ENCODE data around the gene PHLDB3.

Gene PHLDB3

GRCh38 chr19:43467276-43467675 is 37.3 kb downstream of the PHLDB3 start:
- H3K9me3 ChIP-seq (ENCODE audit: insufficient read depth, low read depth, low read length) = no peaks in the 10 kb centered on the region
- H3K9ac ChIP-seq (ENCODE audit: low read depth, low read length, poor library complexity, severe bottlenecking) = no peak overlapping the region
- no peaks in the 10 kb centered on the region for H4K20me1 ChIP-seq (ENCODE audit: insufficient read depth, low read length, poor library complexity, severe bottlenecking)
- H3F3A ChIP-seq (ENCODE audit: low read depth) = no peaks in the 10 kb centered on the region
- peaks cover 13% of the 10 kb centered on the region for H3K4me1 ChIP-seq (ENCODE audit: insufficient read depth, low read length, poor library complexity, severe bottlenecking)
- H3K4me3 ChIP-seq (ENCODE audit: low read length, poor library complexity, severe bottlenecking) = no peak overlapping the region
- H3K79me2 ChIP-seq (ENCODE audit: insufficient read depth, low read length) = no peaks in the 10 kb centered on the region
- H3K36me3 ChIP-seq (ENCODE audit: insufficient read depth, low read length) = no peaks in the 10 kb centered on the region
- TF ChIP-seq EZH2phosphoT487 (IDR thresholded peaks at IDR 0.05; ENCODE audit: borderline replicate concordance) = no peak
- TF ChIP-seq CTCF (conservative IDR thresholded peaks at IDR 0.05; ENCODE audit: low read length) = no peak
- H3K4me2 ChIP-seq (ENCODE audit: low read depth, low read length, poor library complexity, severe bottlenecking) = no peak overlapping the region
- H2AFZ ChIP-seq (ENCODE audit: low read length) = no peak overlapping the region
- no peaks in the 10 kb centered on the region for H3K27me3 ChIP-seq (ENCODE audit: insufficient read depth, low read length, poor library complexity, severe bottlenecking)
- no peaks in the 10 kb centered on the region for H3K9me2 ChIP-seq (replicated peaks; ENCODE audit: low read depth, low read length)

DNA sequence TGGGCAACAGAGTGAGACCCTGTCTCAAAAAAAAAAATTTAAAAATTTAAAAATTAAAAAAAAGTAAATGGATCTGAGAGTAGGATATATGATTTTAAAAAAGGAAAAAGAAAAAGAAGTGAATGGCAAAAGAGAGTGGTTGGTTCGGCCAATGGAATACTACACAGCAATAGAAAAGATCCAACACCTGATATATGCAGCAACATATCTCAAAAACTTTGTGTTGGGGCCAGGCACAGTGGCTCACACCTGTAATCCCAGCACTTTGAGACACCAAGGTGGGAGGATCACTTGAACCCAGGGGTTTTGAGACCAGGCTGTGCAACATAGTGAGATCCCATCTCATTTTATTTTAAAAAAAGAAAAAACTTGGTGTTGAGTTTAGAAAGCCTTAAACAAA is 37.8 kb downstream of the PHLDB3 start:
- Histone ChIP-seq H2AFZ (ENCODE audit: low read length) (no peak overlapping the region), H3K9me2 (replicated peaks; ENCODE audit: low read depth, low read length) (no peaks in the 10 kb centered on the region), H3K4me3 (ENCODE audit: low read length, poor library complexity, severe bottlenecking) (no peak overlapping the region), H3K36me3 (ENCODE audit: insufficient read depth, low read length) (no peaks in the 10 kb centered on the region), H3F3A (ENCODE audit: low read depth) (no peaks in the 10 kb centered on the region), H3K9me3 (ENCODE audit: insufficient read depth, low read depth, low read length) (no peaks in the 10 kb centered on the region), H3K79me2 (ENCODE audit: insufficient read depth, low read length) (no peaks in the 10 kb centered on the region), H3K4me2 (ENCODE audit: low read depth, low read length, poor library complexity, severe bottlenecking) (no peak overlapping the region), H4K20me1 (ENCODE audit: insufficient read depth, low read length, poor library complexity, severe bottlenecking) (no peaks in the 10 kb centered on the region), H3K9ac (ENCODE audit: low read depth, low read length, poor library complexity, severe bottlenecking) (no peak overlapping the region), H3K4me1 (ENCODE audit: insufficient read depth, low read length, poor library complexity, severe bottlenecking) (peaks cover 13% of the 10 kb centered on the region), H3K27me3 (ENCODE audit: insufficient read depth, low read length, poor library complexity, severe bottlenecking) (no peaks in the 10 kb centered on the region)
- TF ChIP-seq EZH2phosphoT487 (IDR thresholded peaks at IDR 0.05; ENCODE audit: borderline replicate concordance) (no peak), CTCF (conservative IDR thresholded peaks at IDR 0.05; ENCODE audit: low read length) (no peak)

DNA sequence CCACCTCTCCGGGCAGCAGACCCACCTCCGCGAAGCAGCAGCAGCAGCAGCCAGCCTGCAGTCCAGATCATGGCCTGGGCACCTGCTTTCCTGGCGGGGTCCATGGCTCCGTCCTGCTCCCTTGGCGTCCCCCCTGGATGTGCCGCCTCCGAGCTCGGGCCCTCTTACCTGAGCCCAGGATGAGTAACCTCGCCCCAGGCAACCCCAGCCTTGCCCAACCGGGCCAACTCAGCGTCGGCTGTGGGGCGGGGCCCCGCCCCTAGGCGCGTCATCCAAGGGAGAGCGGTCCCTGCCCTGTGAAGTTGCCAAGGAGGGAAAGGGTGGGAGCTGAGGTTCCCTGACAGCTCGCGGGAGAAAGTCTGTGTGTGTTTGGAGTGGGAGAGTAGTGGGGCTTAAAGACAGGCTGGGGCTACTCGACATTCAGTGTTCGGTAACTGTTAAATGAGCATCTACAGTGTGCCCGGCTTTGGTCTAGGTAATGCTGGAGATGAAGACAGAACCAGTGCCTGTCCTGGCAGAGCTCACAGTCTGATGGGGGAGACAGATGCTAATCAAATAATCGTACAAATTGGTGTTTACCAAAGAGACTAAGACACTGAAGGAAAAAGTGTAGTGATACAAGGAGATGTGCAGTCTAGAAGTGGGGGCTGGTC is 39.0 kb downstream of the PHLDB3 start, which contains the start of gene LYPD3:
LYPD3 (minus strand) TSS at position 141 of the 653 bp plus-strand sequence; CDS start at position 104, 37 bp downstream.
- Histone ChIP-seq H3K36me3 (ENCODE audit: insufficient read depth, low read length) (no peaks in the 10 kb centered on the region), H2AFZ (ENCODE audit: low read length) (no peak within 1 kb of the TSS), H3K27me3 (ENCODE audit: insufficient read depth, low read length, poor library complexity, severe bottlenecking) (no peaks in the 10 kb centered on the region), H3F3A (ENCODE audit: low read depth) (no peaks in the 10 kb centered on the region), H3K4me2 (ENCODE audit: low read depth, low read length, poor library complexity, severe bottlenecking) (peak within 1 kb of the TSS; percentile 75), H4K20me1 (ENCODE audit: insufficient read depth, low read length, poor library complexity, severe bottlenecking) (no peaks in the 10 kb centered on the region), H3K9me3 (ENCODE audit: insufficient read depth, low read depth, low read length) (no peaks in the 10 kb centered on the region), H3K9ac (ENCODE audit: low read depth, low read length, poor library complexity, severe bottlenecking) (peak within 1 kb of the TSS; percentile 28), H3K9me2 (replicated peaks; ENCODE audit: low read depth, low read length) (no peaks in the 10 kb centered on the region), H3K79me2 (ENCODE audit: insufficient read depth, low read length) (no peaks in the 10 kb centered on the region), H3K4me1 (ENCODE audit: insufficient read depth, low read length, poor library complexity, severe bottlenecking) (peaks cover 13% of the 10 kb centered on the region), H3K4me3 (ENCODE audit: low read length, poor library complexity, severe bottlenecking) (peak within 1 kb of the TSS; percentile 82)
- TF ChIP-seq CTCF (conservative IDR thresholded peaks at IDR 0.05; ENCODE audit: low read length) = no peak
- TF ChIP-seq EZH2phosphoT487 (IDR thresholded peaks at IDR 0.05; ENCODE audit: borderline replicate concordance) = no peak

All from Loucy (cell line).